ENCODE data around the gene GPR39. TPM values are rescaled to one million over a fixed set of nuclear protein-coding genes. Genes with fewer than 3 reads are reported as not detected.

The GPR39 gene
- total RNA-seq, 1 experiment from 2014 or later = 0.50 TPM

GRCh38 chr2:132577686-132578085, 161.1 kb downstream of the GPR39 start:
- no peak overlapping the region for H4K5ac ChIP-seq (ENCODE audit: insufficient read length, low read depth, low read length)
- H2BK5ac ChIP-seq (ENCODE audit: insufficient read length, low read length) = no peak overlapping the region
- H4K20me1 ChIP-seq (ENCODE audit: control insufficient read depth, insufficient read depth, insufficient read length) = no peaks in the 10 kb centered on the region
- H3K56ac ChIP-seq (ENCODE audit: insufficient read length, low read depth, low read length) = no peak overlapping the region
- H2AFZ ChIP-seq (ENCODE audit: low read length) = no peak overlapping the region
- no peak overlapping the region for H3K27ac ChIP-seq (ENCODE audit: insufficient read length, low read depth, low read length)
- H4K91ac ChIP-seq (ENCODE audit: insufficient read length, low read depth, low read length) = no peak overlapping the region
- no peak overlapping the region for H2BK12ac ChIP-seq (ENCODE audit: insufficient read length, low read depth, low read length)
- H3K9me3 Mint-ChIP-seq = no peaks in the 10 kb centered on the region
- DNase-seq = no peak
- no peak overlapping the region for H3K23ac ChIP-seq (ENCODE audit: insufficient read length, low read depth, low read length)
- no peaks in the 10 kb centered on the region for H3K79me1 ChIP-seq (ENCODE audit: insufficient read depth, low read depth, low read length, poor library complexity, severe bottlenecking)
- TF ChIP-seq, protein P1, sequence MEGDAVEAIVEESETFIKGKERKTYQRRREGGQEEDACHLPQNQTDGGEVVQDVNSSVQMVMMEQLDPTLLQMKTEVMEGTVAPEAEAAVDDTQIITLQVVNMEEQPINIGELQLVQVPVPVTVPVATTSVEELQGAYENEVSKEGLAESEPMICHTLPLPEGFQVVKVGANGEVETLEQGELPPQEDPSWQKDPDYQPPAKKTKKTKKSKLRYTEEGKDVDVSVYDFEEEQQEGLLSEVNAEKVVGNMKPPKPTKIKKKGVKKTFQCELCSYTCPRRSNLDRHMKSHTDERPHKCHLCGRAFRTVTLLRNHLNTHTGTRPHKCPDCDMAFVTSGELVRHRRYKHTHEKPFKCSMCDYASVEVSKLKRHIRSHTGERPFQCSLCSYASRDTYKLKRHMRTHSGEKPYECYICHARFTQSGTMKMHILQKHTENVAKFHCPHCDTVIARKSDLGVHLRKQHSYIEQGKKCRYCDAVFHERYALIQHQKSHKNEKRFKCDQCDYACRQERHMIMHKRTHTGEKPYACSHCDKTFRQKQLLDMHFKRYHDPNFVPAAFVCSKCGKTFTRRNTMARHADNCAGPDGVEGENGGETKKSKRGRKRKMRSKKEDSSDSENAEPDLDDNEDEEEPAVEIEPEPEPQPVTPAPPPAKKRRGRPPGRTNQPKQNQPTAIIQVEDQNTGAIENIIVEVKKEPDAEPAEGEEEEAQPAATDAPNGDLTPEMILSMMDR (conservative IDR thresholded peaks at IDR 0.05) = no peak
- no peaks in the 10 kb centered on the region for H3K9me3 ChIP-seq (ENCODE audit: control insufficient read depth, low read depth, low read length)
- no peak overlapping the region for H2BK120ac ChIP-seq (ENCODE audit: low read depth, low read length, poor library complexity, severe bottlenecking)
- no peak overlapping the region for H3K4ac ChIP-seq (ENCODE audit: low read depth, low read length)
- H2BK15ac ChIP-seq (ENCODE audit: low read depth, low read length) = no peak overlapping the region
- no peak overlapping the region for H3K9ac ChIP-seq (ENCODE audit: extremely low read depth, insufficient read length, low read length)
- no peaks in the 10 kb centered on the region for H3K79me2 ChIP-seq (ENCODE audit: insufficient read depth, low read length)
- no CpG with 5 or more reads among the region's 2 CpGs for WGBS (ENCODE audit: extremely low coverage, insufficient read length, low lambda C conversion rate)
- no peak overlapping the region for H2BK20ac ChIP-seq (ENCODE audit: low read depth, low read length, poor library complexity, severe bottlenecking)
- no peak overlapping the region for H3K4me2 ChIP-seq (ENCODE audit: insufficient read depth, insufficient read length, low read length)
- no peak overlapping the region for H2AK5ac ChIP-seq (ENCODE audit: insufficient read length, low read length)
- no peak overlapping the region for H4K8ac ChIP-seq (replicated peaks; ENCODE audit: insufficient read length, low read depth, low read length)
- H3K4me1 Mint-ChIP-seq = peaks cover 13% of the 10 kb centered on the region in 2 experiments
- no peak overlapping the region for H3K27ac Mint-ChIP-seq
- H3K23me2 ChIP-seq (ENCODE audit: insufficient read length, low read depth, low read length, poor library complexity, severe bottlenecking) = no peaks in the 10 kb centered on the region
- peaks cover 8% of the 10 kb centered on the region; the same call in 1 of the 2 replicates for H3K4me1 ChIP-seq (ENCODE audit: insufficient read depth, low read length)
- H3T11ph ChIP-seq (ENCODE audit: low read length) = no peak overlapping the region
- H3K4me3 Mint-ChIP-seq = no peak overlapping the region
- no peak overlapping the region for H3K14ac ChIP-seq (ENCODE audit: insufficient read depth, low read length)
- H3K18ac ChIP-seq (ENCODE audit: insufficient read length, low read depth, low read length) = no peak overlapping the region
- H3K27me3 ChIP-seq (ENCODE audit: insufficient read depth, low read length) = no peaks in the 10 kb centered on the region
- H3K27me3 Mint-ChIP-seq (ENCODE audit: low read depth) = no peaks in the 10 kb centered on the region
- H3K36me3 Mint-ChIP-seq (ENCODE audit: insufficient read depth in 1 of 3, low read depth in 3 of 3) = no peaks in the 10 kb centered on the region

All from H9 (cell line).